Umbilical cord (tissue), 2 donors: ENCODE measurements around the gene FEZ2. TPM values are rescaled to one million over a fixed set of nuclear protein-coding genes. Genes with fewer than 3 reads are reported as not detected.

Source experiments
- DNase-seq: peaks from one replicate; pipeline ENCODE4 v3.0.0-alpha.2; 2015; ENCODE audit warnings: low spot score
- total RNA-seq: library from RNA; depleted of rRNA; stranded (reverse); fragments of >200 nt; gene quantifications from one replicate; pipeline ENCODE4 v1.2.3, GENCODE V29; 2014; ENCODE audit warnings: low replicate concordance; ENCODE audit not compliant: insufficient read depth

Gene FEZ2
- total RNA-seq, 1 donor from 2014 or later = 63.3 TPM

DNA sequence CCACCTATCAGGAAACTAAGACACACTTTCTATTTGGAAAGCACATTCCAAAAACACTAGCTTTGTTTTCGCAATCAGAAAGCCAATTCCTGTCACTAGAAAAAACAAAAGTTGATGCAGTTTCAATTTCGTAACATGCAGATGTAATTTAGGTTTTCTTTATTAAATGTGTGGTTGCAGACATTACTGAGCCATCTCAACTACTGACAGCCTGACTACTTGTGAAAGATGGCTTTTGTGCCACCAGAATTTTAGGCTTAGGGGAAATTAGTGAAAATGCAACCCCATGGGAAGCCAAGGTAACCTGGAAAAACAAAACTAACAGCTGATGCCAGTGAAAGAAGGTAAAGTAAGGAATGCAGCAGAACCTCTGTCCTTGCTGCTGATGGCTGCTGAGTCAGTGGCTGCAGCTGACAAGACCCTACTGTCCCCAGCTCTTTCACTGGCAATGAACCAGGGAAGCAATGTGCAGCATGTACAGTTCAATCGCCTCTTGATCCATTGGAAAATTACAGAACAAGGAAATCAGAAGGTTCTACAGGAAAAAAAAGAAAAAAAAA, 34.9 kb downstream of the FEZ2 start:
- no peak for DNase-seq

DNA sequence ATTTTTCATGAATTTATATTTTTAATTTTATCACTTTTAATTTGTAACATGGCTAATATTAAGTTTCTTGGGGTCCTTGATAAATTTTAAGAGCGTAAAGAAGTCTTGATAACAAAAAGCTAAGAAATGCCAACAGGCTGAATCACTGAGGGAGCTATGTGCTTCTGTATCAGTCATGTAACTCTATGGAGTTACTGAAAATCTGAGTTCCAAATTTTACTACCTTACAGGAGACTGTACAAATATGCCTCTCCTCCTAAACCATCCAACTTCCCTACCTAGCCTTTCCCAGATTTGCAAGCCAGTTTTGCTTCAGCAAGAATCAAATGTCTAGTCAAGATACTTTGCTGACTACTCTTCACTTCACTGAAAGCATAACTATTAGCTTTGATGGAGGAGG, 35.7 kb downstream of the FEZ2 start:
- DNase-seq = peak; percentile 63

DNA sequence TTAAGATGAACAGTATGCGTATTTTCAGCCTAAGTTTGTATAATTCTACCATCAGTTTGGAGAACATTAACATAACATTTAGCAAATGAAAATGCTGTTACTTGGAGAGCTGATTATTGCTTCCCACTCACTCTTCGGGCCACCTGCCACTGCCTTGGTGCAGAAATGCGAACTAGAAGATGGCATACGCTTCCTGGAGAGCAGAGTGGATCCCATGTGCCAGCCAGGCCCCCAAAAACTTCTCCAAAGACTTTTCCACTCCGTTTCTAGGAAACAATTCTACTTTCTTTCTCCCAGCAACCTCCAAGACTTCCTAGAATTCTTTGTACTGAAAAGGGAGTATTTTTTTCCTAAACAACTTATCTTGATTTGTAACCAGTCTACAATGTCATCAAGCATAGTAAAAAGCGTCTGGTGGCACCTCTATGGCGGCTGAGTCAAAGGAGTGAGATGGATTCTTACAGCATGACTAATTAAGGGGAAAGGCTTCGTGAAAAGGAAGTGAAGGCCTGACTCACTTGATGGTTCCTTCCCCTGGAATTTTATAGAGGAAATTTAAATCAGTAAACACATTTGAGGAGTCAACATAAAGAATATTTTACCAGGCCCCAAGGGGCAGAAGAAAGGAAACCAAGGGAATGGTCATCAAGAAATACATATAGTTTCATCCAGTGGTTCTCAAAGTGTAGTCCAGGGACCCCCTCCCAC, 36.6 kb downstream of the FEZ2 start:
- DNase-seq = peak; percentile 83

DNA sequence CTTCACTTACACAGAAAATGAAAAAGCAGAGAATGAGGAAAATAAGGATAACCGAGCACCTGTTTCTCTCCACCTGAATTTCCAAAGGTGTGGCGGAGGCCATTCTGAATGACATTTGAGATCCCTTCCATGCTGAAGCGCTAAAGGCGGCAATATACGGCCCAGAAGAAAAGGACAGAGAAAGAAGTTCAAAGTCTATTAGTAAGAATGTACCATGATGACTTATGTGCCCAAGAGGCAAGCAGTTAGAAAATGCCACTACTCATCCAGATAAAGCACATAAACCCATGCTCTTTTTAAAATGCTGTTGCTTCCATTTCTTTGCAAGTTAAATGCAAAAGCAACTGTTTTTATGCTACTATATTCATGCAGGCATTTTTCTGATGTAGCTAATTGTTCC, 37.2 kb downstream of the FEZ2 start:
- DNase-seq = no peak

DNA sequence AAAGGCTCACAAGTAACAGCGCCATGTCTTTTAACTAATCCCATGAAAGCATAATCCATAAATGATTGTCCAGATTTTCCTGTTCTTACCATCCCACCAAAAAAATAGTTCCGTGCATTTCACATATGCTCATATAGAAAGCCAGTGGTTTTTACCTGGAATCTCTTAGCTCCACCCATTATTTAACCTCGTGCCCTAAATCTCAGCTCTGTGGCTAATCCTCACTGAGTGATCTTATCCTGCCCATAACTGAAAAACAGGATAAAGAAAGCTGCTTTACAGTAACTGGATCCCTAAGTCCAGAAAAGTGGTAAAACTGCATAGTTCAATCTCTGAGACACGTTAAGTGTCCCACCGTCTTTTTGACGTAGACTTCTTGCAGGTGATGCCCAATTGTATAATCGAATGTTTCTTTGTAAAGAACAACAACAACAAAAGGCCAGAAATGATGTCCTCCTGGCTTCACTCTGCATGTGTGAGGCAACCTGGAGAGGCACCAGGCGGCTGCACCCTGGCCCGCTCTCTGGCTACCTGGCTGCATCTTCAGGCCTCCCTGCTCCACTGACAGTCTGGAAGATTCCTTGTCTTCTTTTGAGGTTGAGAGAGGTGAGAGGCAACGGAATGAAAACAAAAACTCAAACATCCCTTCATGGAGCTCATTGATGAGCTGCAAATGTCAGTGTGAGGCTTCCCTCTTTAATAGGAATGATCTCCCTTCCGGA, 38.6 kb downstream of the FEZ2 start:
- DNase-seq = no peak

DNA sequence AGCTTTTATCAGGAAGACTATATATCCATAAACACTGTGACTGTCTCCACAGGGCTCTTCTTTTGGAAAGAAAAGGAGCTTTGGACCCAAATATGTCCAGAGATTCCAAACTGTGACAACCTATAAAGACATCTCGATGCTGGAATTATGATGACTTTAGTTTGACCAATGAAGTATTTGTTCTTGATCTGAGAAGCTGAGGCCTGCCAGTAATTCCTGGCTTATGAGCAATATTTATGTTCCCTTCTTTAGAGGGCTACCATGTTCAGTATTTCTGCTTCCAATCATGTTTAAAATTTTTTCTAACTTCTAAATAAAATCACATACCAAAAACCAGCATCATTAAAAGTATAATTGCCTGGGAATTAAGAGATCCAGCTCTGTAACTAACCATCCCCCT, 41.1 kb downstream of the FEZ2 start:
- no peak for DNase-seq

DNA sequence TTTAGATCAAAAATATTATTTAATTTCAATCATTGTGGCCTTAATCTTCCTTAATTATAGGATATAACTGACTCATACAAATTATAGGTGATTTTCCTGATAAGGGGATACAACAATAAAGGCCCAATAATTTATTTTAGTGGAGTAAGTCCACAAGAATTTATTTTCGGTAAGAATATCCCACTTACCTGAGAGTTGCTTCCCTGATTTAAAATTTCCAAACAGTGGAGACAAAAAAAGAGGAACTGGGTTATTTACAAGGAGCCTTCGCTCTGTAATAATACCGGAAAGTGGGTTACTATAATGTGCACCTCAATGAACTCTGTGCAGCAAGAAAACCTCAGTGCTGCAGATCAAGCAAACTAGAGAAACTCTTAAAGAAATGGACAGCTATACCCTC, 42.2 kb downstream of the FEZ2 start:
- DNase-seq = no peak

DNA sequence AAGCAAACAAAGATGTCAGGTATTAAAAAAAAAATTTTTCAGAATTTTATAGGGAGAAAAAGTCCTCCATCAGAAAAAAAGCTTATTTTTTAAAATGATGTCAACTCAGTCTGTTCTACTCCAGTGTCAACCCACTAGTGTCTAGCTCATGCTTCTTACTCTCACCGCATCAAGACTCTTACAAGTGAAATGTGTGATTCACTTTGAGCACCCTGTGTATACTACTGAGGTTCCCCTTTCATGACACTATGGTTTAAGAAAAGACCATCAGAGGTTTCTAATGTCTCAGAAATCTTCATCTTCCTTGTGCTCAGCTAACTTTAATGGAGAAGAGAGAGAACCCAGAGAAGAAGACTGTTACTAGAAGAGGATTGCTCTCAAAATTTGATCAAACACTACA, 43.4 kb downstream of the FEZ2 start:
- DNase-seq = no peak

DNA sequence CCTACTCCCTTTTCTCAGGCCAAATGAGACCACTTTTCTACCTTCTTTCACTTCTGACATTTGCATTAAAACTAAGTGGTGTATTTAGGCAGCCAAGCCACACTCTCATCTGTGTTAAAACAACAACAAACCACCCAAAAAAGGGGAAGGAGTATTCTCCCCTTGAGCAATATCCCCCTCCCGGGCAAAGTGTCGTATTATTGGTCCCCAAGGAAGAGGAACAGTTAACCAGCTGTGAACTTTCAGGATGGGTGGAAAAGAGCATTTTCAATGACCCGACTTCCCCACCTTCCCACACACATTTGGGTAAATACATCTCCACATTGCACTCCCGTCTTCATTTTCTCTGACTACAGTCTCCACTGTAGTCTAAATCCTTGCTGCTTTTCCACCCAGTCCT, 44.3 kb downstream of the FEZ2 start:
- no peak for DNase-seq

DNA sequence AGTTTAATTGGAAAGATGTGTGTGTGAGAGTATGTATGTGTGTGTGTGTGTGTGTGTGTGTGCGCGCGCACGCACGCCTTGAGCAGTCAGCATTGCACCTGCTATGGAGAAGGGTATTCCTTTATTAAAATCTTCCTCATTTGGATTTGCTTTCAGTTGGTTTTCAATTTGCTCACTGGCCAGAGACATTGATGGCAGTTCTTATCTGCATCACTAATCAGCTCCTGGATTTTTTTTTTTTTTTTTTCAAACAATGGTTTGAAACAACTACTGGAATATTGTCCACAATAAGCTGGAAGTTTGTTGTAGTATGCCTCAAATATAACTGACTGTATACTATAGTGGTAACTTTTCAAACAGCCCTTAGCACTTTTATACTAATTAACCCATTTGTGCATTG, 48.0 kb downstream of the FEZ2 start:
- no peak for DNase-seq

DNA sequence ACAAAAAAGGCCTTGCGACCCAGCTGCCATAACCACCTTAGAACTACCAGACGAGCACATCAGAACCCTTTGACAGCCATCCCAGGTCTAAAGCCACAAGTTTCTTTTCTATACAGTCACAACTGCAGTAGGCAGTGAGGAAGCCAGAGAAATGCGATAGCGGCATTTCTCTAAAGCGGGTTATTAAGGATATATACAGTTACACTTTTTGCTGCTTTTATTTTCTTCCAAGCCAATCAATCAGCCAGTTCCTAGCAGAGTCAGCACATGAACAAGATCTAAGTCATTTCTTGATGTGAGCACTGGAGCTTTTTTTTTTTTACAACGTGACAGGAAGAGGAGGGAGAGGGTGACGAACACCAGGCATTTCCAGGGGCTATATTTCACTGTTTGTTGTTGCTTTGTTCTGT, 48.8 kb downstream of the FEZ2 start:
- peak; percentile 58 for DNase-seq

DNA sequence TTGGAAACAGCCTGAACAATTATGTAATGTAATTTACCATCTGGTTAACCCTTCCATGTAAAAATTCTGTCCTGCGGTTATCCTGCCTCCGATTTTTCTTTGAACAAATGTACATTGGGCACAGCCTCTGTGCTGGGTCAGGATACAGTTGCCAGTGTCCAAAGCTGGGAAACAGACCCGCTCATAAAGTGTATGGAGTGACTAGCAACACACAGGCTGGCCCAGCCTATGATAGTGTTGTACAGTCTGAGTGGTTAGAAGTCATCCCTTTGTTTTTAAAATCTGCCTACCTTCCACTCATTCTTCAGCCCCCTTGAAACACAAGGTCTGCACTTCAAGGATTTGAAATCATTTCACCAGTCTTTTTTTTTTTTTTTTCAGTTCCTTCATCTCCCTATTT, 50.1 kb downstream of the FEZ2 start:
- no peak for DNase-seq

DNA sequence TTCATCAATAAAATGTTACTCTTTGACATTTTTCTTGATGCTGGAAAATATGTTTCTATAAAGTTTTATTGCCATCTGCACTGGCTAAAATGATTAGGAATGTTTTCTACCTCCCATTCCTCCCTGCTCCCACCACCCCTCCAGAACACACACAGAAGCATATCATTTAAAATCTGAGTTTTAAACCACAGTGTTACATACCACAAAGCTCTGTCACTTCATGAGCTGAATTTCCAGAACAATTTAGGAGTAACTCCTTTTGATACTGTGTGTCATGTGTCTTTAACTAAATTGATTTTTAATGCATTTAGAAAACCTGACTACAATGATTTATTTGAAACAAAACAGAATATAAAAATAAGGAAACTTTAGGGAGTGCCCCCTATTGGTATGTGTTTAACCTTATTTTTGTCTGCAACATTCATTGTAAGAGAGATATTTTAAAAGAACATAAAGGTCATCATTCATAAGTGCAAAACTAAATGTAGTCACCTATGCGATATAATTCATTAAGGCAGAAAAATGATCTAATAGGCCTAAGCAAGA, 52.0 kb downstream of the FEZ2 start:
- no peak for DNase-seq

DNA sequence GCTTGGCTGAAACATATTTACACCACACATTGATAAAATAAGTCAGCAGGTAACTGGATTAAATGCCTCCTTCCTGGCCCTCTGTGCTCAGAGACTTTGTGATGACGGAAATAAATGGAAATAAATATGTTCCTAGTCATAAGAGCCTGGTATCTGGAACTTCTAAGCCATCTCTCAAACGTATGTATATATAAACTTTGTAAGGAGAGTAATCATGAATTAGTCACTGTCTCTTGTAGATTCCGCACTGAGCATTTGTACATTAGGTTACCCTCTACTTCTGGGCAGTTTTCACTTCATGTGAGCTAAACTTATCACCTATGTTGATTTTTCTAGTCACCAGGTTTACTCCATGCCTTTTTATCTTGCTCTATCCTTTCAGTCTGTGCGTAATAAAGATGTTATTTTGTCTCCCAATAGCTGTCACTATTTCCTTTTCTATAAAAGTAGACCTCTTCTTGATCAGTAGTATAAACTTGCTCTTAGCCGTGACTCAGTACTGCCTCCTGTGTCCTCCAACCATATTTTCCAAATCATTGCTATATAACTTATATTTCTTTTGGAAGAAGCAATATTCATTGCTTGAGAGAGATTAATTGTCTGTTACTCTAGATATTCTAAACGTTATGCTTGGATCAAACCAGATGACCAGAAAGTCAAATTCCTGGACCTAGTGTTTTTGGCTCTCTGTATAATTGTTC, 53.2 kb downstream of the FEZ2 start:
- no peak for DNase-seq

DNA sequence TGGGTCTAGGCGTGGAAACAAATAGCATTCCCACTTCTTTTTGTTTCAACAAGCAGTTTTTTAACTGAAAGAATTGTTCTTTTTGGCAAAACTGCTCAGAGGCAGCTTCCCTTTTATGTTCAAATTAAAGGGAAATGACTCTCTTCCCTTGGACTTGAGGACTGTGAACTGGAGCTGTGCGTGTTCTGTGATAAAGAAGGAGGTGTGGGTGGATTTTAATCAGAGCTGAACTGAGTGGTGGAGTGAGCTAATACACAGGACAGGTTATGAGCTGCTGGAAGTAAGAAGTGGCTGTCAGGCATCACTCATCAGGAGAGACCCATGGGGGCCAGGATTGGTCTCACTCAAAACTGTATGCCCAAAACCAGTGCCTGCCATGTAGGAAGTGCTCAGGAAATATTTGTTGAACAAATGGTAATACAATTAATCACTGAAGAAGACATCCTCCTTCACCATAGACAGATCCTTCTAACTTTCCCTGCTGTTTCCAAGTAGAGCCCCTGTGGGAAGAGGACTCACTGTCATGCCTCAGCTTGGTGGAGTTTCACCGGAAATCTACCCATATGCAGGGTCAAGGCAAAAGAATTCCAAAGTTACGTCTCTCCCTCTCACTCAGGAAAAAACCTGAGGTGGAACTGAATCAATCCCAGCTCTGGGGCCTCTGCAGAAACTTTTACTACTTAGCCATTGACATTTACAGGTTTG, 55.9 kb downstream of the FEZ2 start:
- DNase-seq = peak; percentile 28

DNA sequence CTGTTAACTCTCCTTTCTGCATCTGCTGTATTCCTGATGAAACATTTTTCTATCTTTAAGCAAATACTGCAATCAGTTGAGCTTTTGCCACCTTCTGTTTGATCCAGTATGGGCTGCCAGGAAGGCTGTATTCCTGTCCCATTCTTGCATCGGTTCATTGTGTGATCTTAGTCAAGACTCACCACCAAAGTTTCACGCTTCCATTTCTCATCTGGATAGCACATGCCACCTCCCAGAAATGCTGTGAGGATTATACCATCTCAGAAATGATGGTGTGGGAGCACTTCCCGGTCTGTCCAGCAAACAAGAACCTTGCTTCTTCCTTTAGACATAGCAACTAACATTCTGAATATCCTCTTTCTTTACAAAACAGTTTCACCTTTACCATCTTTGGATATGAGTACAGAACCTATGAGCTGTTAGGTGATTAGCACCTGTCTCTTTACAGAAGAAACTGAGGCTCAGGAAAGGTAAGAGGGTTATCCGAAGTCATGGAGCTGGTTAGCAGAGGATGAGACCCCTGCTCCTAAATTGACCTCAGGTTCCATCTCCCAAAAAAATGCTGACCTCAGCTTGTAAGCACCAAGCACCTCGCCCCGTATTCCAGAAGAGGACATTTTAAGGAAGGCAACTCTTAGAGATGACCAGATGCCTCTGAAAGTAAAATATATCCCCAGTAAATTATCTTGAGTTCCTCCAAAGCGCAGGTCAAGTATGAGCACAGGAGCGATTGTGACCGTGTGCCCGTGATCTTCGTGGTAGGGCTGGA, 56.8 kb downstream of the FEZ2 start:
- DNase-seq = no peak

DNA sequence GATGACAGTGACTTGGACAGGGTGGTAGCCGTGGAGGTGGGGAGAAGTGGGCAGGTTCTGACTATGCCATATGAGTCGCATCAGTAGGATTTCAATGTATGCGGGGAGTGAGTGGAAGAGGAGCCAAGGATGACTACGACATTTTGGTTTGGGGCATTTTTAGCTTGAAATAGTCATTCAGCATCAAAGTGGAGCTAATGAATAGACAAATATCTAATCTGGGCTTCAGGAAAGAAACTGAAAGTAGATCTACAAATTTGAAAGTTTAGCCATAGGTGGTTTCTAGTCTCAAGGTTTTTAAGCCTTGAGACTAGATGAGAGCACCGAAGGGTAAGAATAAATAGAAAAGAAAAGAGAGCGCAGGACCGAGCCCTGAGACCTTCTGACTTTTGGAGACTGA, 58.3 kb downstream of the FEZ2 start:
- DNase-seq = no peak

DNA sequence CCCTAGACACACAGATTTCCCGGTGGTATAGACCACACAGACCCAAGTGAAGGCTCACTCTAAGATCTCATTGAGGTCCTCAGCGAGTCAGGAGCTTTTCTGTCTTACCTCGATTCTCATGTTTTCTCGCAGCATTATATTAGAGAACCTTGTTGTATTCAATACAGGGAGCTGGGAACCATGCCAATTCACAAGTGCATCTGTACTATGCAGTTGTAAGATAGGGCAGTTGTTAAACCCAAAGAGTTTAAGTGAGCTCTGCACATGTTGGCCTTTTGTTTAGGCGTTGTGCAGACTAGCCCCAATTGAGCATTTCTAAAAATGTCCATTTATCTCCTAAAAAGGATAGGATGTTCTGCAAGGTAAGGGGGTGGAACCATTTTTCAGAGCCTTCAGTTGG, 59.6 kb downstream of the FEZ2 start:
- no peak for DNase-seq

DNA sequence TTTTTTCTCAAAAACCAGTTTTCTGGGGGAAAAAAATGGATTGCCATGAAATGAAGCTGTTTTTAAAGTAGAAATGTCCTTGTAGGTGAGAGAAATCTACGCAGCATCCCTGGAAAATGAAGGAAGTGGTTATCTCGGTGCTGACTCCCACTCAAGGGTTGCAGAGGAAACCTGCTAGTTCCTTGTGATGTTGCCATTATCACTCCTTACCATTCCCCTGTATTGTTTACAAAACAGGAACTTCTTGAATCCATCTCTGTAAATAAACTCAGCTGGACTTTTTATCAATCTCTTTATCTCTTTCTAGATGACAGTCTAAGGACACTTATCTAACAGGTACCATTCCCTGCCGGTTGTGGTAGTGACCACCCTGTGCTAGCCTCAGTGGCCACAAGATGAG, 61.2 kb downstream of the FEZ2 start:
- DNase-seq = no peak

DNA sequence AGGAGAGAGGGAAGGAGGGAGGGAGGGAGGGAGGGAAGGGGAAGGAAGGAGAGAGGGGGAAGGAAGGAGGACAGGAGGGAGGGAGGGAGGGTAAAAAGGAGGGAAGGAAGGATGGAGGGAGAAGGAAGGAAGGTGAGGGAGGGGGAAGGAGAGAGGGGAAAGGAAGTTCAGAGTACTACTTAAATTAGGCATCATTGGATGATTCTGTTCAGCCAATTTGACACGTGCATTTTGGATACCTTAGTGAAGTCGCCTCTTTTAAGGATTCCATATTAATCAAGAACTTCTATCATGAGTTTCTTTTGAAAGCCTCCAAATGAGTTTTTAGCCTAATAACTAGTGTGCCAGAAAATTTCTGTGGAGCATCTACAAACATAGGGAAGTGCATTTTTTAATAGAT, 62.9 kb downstream of the FEZ2 start:
- no peak for DNase-seq

DNA sequence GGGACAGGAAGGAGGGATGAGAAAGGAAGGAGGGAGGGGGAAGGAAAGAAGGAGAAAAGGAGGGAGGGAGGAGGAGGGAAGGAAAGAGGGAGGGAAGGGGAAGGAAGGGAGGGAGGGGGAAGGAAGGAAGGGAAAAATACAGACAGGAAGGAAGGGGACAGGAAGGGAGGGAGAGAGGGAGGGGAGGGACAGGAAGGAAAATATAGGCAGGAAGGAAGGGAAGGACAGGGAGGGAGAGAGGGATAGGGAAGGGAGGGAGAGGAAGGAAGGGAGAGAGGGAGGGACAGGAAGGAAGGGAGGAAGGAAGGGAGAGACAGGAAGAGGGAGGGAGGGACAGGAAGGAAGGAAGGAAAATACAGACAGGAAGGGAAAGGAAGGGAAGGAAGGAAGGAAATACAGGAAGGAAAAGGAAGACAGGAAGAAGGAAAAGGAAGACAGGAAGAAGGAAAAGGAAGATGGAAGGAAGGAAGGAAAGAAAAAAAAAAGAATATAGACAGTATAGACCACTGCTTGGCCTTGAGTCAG, 63.6 kb downstream of the FEZ2 start:
- DNase-seq = no peak
